GM18870 (cell line): ENCODE measurements around the gene FAAP100.
"Not testable (repeated sequence)": the region's sequence is repeated elsewhere in the genome, so short reads cannot be mapped to it uniquely, and the experiment has no call there.

ENCODE experiments used
- ATAC-seq: cut with Tn5 transposase; IDR thresholded peaks from one replicate; pipeline ENCODE4 v1.9.1; 2021; ENCODE audit warnings: moderate library complexity; ENCODE audit not compliant: unreplicated experiment

FAAP100 gene, protein sequence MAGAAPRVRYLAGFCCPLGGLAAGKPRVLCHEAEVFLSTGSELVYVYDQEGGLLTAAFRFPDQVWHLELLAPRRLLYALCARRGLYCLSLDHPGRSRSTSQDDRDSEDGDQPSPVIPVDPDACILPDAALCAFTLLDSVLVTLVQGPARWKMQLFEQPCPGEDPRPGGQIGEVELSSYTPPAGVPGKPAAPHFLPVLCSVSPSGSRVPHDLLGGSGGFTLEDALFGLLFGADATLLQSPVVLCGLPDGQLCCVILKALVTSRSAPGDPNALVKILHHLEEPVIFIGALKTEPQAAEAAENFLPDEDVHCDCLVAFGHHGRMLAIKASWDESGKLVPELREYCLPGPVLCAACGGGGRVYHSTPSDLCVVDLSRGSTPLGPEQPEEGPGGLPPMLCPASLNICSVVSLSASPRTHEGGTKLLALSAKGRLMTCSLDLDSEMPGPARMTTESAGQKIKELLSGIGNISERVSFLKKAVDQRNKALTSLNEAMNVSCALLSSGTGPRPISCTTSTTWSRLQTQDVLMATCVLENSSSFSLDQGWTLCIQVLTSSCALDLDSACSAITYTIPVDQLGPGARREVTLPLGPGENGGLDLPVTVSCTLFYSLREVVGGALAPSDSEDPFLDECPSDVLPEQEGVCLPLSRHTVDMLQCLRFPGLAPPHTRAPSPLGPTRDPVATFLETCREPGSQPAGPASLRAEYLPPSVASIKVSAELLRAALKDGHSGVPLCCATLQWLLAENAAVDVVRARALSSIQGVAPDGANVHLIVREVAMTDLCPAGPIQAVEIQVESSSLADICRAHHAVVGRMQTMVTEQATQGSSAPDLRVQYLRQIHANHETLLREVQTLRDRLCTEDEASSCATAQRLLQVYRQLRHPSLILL

DNA sequence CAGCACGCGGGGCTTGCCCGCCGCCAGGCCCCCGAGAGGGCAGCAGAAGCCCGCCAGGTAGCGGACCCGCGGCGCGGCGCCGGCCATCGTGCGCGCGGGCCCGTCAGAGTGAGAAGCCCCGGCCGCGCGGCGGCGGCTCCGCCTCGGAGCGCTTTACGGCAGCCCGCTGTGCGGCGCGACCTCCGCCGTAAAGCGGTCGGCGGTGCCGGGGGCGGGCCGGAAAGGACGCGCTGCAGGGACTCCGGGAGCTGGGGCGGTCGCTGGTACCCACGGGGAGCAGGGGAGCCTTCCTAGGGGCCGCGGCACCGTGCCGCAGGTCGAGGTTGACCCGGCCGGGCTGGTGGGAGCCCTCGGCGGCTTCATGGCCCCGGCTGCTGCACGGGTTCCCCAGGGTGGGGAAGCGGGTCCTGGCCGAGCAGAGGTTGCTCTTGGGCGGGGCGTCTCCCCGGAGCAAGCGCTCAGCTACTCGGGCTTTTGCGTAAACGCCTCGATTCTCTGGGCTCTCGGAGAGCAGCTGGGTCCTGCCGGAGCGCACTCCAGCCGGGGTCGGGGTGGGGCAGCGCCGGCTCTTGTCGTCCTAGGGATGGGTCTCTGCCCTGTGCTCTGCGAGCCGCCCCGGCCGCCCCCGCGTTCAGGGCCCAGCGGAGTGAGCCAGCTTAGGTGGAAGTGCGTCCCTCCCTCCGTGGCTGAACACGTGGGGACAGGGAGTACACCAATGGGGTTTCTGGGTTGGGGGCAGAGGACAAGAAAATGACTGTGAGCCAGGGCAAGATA lies at the start of gene FAAP100:
TSS of gene FAAP100 (minus strand) at position 110 of the 774 bp plus-strand sequence. CDS start at position 87, 23 bp downstream.
- ATAC-seq = no peak

DNA sequence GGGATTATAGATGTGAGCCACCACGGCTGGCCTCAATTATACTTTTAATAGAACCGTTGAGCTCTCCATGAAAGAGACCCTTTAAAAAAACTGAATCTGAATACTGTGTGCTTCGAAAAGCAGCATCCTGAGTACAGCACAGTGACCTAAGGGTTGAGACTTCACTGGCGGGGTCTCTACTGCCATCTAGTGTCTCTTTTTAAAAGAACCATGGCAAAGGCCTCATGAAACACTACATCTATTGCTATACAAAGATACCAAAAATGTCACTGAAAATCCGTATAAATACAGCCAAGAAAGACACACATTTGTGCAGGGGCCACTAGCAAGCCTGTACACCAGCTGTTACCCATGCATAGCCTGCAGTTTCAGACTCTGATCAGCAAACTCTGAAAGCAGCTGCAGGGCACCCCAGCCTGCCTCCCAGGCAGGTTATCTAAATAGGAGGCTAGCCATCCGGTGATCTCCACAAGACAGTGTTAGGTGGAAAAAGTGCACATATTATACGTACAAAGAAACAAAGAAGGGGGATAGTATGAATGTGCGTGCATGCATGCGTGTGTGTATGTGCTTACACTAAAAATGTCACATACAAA lies 49.5 kb upstream of the FAAP100 start:
- ATAC-seq = no peak

DNA sequence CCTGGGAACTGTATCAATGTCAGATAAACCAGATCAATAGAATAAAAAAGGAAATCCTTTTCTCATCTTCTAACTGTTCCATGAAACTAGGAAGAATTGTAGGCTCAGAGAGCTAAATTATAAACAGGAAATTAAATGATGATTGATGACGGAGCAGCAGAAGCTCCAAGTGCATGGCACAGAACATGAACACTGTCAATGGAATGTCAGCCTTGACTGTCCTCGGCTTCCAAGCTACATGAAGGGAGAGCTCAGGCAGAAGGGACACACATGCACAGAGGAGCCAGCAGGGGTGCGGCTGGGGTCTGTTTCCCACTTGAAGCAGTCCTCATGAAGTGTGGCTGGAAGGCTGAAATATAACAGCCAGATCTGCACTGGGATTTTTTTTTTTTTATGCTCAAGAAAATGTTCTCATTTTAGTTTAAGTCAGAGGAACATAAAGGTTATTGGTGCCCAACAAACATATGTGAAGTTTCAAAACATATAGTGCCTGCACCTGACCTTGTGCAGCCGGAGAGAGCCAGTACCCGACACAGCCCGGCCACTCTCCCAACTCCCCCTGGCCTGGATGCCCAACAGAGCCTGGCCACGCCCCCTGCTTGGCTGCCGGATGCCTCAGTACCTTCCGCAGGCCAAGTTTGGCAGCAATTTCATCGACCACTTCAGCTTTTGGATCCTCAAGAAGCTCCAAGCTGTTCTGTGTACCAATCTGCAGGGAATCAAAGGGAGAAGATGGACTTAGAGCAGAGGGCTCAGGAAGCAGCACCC lies 47.8 kb upstream of the FAAP100 start:
- ATAC-seq = no peak

DNA sequence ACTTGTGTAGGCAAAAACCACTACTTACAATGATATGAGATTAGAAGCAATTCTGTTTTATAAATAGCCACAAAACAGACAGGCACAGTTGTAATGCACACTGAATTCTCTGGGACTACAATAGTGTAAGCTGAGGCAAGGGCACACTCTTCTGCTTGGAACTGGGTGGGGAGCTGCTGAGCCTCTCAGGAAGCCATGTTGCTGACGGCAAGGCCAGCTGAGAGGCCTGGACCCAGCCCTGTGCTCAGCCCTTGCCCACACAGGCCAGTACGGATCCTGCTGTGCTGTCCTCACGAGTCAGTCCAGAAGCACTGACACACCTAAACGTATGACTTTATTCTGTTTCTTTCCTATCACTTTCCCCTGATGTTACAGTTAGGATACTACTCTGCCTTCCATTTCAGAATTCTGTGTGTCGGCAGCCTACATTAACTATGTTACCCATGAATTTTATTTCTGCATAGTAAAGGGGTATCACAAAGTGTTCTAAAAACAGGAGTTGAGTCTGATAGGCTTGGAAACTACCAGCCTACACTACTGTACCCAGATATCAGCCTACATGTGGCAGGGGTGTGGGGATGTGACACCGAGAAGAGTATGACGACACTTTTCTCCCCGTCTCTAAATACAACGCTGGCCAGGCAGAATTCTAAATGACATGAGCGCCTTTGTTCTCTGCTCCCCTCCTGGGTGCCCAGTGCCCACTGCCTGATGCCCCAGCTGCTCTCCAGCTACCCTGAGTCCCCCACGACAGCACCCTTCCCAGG lies 41.1 kb upstream of the FAAP100 start:
- no peak for ATAC-seq

DNA sequence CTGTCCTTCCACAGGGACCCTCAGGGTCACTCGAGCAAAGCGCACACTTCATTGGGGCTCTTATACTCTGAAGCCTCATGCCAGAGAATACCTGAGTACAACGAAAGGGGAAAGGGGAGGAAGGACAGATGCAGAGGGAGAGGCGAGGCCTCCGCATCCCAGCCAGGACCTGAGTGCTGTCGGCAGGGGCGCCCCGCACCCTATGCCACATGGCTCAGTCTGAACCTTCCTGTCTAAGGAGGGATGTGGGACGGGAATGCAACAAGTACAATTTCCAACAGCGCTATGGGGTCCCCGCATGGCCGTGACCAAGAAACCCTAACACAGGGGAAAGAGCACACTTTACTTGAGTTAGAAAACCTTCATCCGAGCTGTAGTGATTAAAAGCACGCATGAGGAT lies 39.8 kb upstream of the FAAP100 start:
- no peak for ATAC-seq

DNA sequence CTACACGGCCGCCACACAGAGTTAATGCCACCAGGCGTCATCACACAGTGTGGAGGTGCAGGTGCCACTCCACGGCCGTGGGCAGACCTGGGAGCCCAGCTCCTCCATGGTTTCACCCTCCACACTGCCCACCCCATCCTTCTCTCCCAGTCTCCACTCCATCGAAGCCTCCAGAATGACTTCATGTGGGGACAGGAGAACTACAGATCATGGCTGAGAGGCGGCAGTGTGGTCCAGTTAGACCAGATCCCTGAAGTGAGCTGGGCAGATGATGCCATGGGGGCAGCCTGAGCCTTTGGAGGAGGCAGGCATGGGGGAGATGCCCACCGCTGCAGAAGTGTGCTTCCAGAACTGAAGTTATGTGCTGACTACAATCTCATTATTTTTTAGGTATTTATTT lies 38.0 kb upstream of the FAAP100 start:
- no peak for ATAC-seq

DNA sequence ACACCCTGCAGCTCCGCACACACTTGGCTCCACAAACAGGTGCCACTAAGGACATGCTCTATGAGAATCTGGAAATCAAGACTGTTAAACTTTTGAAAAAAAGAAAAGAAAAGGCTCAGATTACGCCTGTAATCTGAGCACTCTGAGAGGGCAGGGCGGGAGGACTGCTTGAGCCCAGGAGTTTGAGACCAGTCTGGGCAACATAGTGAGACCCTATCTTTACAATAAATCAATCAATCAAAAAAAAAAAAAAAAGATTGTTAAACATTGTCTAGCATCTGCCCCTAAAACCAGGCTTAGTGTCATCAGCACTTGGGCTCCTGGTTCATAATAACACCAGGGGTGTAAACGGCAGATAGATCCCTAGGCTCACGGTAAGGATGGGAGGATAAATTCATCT lies 37.5 kb upstream of the FAAP100 start:
- no peak for ATAC-seq

DNA sequence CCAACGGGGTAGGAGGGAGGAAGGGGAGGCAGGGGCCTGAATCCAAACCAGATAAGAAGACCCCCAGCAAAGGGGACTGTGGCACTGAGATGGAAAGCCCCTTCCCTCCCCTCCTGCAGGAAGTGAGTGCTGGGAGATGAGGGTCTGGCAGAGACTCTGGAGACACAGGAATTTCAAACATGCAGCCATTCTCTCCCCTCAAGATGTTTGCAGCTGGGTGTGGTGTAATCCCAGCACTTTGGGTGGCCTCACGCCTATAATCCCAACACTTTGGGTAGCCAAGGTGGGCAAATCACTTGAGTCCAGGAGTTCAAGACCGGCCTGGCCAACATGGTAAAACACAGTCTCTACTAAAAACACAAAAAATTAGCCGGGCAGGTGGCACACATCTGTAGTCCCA lies 33.9 kb upstream of the FAAP100 start:
- no peak for ATAC-seq

DNA sequence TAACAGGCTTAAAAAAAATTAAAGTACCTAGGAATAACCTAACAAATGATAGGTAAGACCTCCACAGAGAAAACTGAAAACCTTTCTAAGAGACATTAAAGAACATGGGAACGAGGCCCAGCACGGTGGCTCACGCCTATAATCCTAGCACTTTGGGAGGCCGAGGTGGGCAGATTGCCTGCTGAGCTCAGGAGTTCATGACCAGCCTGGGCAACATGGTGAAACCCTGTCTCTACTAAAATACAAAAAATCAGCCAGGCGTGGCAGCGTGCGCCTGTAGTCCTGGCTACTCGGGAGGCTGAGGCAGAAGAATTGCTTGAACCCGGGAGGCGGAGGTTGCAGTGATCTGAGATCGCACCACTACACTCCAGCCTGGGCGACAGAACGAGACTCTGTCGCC lies 32.6 kb upstream of the FAAP100 start:
- not testable (repeated sequence) for ATAC-seq

DNA sequence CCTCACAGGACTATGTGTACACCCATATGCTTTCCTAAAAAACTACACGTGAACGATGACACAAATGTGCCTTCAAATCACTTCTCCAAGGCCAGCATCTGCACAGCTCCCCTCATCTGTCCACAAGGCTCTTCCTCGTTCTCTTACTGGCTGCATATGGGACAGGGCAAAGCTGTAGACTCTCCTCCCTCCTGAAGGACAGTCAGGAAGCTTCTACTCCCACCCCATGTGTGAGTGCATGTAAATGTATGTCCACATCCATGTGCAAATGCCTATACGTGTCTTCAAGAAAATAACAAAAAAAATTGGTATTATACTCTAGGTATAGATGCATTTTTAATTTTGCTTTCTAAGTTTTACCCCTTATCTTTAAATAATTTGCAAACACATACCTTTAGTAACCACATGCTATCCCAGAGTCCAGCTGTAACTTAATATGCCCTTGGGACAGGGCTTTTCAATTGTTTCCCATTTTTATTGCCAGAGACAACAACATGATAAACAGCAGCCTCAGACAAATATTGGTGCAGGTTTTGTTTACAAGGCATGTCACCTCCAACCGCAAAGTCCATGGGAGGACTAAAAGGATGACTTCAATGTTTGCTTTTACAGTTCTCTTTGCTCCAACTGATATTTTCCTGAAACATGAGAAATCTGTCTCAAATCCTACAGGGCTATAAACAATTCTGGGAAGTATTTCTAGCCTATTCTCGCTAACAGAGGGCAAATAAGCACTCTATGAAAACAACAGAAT lies 31.6 kb upstream of the FAAP100 start:
- no peak for ATAC-seq

DNA sequence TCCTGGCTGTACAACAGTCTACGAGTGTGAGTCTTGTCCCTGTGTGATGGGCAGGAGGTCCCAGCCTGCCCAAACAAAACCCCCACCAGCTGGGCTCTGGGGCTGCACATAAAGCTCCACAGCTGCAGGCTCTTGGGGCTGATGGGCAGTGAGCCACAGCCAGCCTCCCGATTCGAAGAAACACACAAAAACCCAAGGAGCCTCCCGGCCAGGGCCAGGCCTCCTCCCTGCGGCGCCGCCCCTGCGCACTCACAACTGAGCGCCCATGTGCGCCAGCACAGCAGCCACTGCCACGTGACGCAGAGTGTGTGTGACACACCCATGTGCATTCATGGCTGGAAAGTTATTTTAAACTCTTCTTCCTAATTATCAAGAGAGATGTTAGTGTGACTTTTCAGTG lies 30.6 kb upstream of the FAAP100 start:
- ATAC-seq = no peak

DNA sequence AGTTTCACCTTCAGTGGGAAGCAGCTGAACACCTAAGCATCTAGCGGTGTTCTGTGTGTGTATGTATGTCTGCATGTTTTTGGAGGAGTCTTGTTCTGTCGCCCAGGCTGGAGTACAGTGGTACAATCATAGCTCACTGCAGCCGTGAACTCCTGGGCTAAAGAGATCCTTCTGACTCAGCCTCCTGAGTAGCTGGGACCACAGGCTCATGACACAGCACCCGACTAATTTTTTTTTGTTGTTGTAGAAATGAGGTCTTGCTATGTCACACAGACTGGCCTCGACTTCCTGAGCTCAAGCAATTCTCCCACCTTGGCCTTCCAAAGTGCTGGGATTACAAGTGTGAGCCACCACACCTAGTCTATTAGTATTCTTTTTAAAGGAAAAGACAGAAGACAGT lies 30.2 kb upstream of the FAAP100 start:
- no peak for ATAC-seq

DNA sequence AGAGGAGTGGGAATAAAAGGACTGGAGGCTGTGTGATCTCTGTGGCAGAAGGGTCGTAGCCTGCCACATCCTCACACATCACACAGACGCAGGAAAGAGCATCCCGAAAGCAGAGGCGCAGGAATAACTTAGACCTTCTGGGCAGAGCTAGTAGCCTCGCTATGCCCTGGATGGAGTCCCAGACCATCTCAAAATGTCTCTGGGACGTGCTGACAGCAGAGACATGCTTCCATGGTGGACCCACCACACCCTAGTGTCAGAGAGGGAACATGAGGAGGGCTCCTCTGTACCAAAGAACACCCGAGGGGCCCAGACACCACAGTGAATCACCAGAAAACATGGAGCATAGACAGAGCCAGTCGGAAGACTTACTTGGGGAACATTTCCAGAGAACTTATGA lies 29.6 kb upstream of the FAAP100 start:
- no peak for ATAC-seq

DNA sequence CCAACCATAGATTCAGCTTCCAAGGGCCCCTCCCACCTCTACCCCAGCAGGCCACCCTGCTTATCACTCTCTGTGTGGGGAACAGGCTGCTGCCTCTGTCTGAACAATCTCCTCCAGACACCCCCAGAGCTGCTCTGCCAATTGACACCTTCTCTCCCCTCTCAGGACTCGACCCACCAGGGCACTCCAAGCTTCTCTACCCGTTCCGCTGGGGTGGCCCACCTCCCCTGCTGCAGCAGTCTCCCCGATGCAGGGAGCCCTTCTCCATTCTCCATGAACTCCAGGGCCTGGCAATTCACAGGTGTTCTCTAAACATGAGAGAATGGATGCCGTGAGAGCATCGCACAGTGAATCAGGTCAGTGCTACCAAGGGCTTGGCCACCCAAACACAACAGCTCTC lies 28.3 kb upstream of the FAAP100 start:
- ATAC-seq = no peak

DNA sequence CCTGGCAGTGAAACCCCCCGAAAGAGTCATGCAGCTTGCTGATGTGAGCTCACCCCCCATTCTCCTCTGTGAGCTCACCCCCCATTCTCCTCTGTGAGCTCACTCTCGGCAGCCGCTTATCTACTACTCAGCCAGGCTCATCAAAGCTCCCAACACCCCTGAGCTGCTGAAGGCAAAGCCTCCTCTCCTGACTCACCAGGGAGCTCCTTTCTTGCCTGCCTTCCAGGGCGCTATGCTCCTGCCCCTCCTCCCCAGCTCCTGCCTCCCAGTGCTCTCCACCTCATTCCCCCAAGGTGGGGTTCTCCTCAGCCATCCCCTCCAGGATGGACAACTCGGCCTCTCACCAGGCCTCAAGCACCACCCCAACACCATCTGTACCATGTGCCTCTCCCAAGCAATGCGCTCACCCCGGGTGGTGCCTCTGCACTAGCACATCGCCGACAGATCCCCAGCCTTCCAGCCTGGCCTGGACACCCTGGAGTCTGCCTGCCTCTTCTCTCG lies 27.7 kb upstream of the FAAP100 start:
- no peak for ATAC-seq

DNA sequence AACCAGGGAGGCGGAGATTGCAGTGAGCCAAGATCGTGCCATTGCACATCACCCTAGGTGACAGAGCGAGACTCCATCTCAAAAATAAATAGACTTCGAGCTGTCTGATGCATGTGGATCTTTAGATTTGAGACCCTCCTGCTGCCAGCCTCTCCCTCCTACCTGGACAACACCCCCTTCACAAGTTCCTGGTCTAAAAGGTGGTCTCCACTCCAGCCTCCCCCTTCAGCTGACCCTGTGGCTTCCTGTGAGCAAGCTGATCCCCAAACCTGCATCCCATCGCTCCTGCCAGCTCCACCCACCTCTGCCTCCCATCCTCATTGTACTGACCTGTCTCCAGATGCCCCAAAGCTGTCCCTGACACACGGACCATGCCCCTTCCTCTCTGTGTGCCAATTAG lies 27.1 kb upstream of the FAAP100 start:
- ATAC-seq = no peak

DNA sequence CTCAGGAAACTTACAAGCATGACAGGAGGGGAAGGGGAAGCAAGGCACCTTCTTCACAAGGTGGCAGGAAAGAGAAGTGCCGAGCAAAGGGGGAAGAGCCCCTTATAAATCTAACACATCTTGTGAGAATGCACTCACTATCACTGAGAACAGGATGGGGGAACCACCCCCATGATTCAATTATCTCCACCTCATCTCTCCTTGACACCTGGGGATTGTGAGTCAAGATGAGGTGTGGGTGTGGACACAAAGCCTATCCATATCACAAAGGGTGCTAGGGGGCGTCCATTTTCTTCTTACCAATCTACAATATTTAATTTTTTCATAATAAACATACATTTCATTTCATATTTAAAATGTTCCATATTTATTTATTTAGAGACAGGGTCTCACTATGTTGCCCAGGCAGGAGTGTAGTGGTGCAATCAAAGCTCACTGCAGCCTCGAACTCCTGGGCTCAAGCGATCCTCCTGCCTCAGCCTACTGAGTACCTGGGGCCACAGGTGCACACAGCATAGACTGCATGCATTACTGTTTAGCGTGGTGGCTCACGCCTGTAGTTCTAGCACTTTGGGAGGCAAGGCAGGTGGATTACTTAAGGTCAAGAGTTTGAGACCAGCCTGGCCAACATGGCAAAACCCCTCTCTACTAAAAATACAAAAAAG lies 26.5 kb upstream of the FAAP100 start:
- no peak for ATAC-seq

DNA sequence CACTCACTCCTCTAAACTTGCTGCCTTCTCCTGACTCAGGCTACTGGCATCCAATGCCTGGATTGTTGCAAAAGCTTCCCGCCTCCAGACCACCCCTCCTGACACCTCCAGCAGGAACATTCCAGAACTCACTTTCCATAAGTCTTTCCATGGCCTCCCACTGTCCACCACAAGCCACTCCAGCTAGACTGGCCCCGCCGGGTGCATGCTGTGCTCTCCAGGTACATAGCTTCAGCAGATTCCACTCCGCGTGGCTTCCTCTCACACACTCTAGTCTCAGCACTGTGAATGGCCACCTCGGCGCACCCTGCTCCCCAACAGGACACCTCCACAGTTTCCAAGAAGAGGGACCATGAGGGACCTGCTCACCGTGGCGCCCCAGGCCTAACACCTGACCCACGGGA lies 25.9 kb upstream of the FAAP100 start:
- no peak for ATAC-seq
